NB4 (cell line): ENCODE data around the gene COPS3.

Experiments
- CTCF ChIP-seq: IDR thresholded peaks from one replicate; pipeline ENCODE4 v1.5.1; 2012; ENCODE audit warnings: low read depth, low read length
- MAX ChIP-seq: IDR thresholded peaks from 2 replicates; pipeline ENCODE4 v1.6.1; 2011; ENCODE audit warnings: low read depth, low read length
- POLR2A ChIP-seq: IDR thresholded peaks from 2 replicates; pipeline ENCODE4 v1.6.1; 2011; ENCODE audit warnings: mild to moderate bottlenecking; ENCODE audit not compliant: insufficient read length; ENCODE audit errors: extremely low read depth

DNA sequence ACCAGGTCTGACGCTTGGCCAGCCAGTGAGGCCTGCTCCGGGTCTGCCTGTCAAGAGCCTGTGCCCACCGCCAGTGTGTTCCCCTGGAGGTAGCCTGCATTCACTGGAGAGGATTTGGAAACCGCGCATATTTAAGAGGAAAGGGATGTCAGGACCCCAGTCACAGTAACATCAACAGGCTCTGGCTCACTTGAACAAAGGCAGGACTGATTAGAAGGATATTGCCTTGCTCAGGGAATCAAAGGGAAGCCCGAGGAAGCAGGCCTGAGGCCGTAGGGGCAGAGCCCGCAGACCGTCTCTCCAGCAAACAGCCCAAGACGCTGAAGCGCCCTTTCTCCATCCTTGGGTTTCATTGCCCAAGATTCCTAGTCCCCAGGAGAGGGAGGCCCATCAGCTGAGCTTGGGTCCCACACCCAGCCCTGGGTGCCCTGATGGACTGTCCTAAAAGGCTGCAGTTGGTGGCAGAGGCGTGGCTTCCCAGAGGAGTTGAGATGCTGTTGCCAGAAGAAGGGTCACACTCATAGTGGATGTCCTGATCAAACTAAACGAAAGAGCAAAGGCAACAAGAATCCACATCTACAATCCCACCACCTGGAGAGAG is 45.3 kb upstream of the COPS3 start:
- no peak for TF ChIP-seq CTCF
- TF ChIP-seq POLR2A: no peak
- TF ChIP-seq MAX: no peak
